BE2C (cell line): Measurements from ENCODE around the gene E2F1.

Source experiments
- DNase-seq: peaks from one replicate; pipeline ENCODE4 v3.0.0-alpha.2; 2020
- H3K27me3 ChIP-seq: fragments of 250-450 bp; sonication (Bioruptor Pico); 2 replicates; pipeline ENCODE4 v1.5.1; 2020; ENCODE audit warnings: mild to moderate bottlenecking
- H3K36me3 ChIP-seq: fragments of 250-450 bp; sonication (Bioruptor Pico); 2 replicates; pipeline ENCODE4 v1.5.1; 2020; ENCODE audit warnings: mild to moderate bottlenecking
- H3K4me1 ChIP-seq: fragments of 250-450 bp; sonication (Bioruptor Pico); 2 replicates; pipeline ENCODE4 v1.5.1; 2020
- H3K4me3 ChIP-seq: 2 replicates; pipeline ENCODE4 v1.5.1; 2011; ENCODE audit warnings: low read depth, low read length
- H3K9me3 ChIP-seq: fragments of 250-450 bp; sonication (Bioruptor Pico); 2 replicates; pipeline ENCODE4 v1.5.1; 2020
- TF ChIP-seq, protein P1 (sequence below): IDR thresholded peaks from 2 replicates; pipeline ENCODE4 v1.5.1; 2012; ENCODE audit warnings: mild to moderate bottlenecking, low read depth, low read length

The E2F1 gene

GRCh38 chr20:33713865-33714367 is 27.7 kb upstream of the E2F1 start:
- TF ChIP-seq, protein P1, sequence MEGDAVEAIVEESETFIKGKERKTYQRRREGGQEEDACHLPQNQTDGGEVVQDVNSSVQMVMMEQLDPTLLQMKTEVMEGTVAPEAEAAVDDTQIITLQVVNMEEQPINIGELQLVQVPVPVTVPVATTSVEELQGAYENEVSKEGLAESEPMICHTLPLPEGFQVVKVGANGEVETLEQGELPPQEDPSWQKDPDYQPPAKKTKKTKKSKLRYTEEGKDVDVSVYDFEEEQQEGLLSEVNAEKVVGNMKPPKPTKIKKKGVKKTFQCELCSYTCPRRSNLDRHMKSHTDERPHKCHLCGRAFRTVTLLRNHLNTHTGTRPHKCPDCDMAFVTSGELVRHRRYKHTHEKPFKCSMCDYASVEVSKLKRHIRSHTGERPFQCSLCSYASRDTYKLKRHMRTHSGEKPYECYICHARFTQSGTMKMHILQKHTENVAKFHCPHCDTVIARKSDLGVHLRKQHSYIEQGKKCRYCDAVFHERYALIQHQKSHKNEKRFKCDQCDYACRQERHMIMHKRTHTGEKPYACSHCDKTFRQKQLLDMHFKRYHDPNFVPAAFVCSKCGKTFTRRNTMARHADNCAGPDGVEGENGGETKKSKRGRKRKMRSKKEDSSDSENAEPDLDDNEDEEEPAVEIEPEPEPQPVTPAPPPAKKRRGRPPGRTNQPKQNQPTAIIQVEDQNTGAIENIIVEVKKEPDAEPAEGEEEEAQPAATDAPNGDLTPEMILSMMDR, result no peak
- no peak for DNase-seq
- H3K27me3 ChIP-seq, result no peaks in the 10 kb centered on the region
- no peaks in the 10 kb centered on the region for H3K4me1 ChIP-seq
- H3K4me3 ChIP-seq, result no peak overlapping the region
- peaks cover 5% of the 10 kb centered on the region for H3K36me3 ChIP-seq
- H3K9me3 ChIP-seq, result no peaks in the 10 kb centered on the region

DNA sequence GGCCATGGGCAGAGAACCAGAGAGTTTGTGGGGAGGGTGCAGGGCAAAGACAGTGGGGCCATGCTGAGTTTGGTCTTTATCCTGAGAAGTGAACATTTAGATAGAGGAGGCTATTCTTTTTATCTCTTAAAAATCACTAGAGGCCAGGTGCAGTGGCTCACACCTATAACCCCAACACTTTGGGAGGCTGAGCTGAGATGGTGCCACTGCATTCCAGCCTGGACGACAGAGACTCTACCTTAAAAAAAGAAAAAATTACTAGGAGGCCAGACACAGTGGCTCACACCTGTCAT is 25.2 kb upstream of the E2F1 start:
- H3K4me1 ChIP-seq, result no peaks in the 10 kb centered on the region
- no peak for DNase-seq
- TF ChIP-seq, protein P1, result no peak
- no peaks in the 10 kb centered on the region for H3K27me3 ChIP-seq
- peaks cover 5% of the 10 kb centered on the region for H3K36me3 ChIP-seq
- no peak overlapping the region for H3K4me3 ChIP-seq
- H3K9me3 ChIP-seq, result no peaks in the 10 kb centered on the region

DNA sequence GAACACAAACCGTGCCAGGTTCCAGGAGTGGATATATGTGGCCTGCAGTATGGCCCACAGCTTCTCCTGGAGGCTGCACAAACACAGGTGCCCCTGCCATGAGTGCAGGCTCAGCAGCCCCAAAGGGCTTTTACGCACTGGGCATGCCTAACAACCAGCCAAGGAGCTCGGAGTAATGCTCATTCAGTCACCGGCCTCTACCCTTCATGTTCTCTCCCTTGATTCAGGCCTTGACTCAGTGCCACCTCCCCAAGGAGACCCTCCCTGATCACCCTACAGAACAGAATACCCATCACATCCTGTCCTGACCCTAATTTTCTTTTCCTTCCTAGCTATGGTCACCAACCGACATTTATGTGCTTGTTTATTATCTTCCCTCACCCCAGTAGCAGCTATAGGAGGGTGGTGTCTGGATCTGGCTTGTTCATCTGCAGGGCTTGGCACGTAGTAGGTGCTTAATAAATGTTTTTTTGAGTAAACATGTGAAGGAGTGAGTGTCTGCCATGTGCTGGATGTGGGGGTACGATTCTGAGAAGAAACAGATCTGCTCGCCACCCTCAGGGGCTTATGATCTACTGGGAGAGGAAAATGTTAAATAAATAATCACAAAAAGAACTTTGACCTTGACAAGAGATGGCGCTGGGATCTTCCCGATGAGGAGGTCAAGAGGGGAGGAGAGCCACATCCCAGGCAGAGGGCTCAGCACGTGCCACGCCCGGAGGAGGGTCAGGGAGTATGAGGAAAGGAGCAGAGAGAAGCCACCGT is 24.7 kb upstream of the E2F1 start:
- no peak for DNase-seq
- Histone ChIP-seq H3K27me3 (no peaks in the 10 kb centered on the region), H3K4me3 (no peak overlapping the region), H3K9me3 (no peaks in the 10 kb centered on the region), H3K4me1 (no peaks in the 10 kb centered on the region), H3K36me3 (peaks cover 5% of the 10 kb centered on the region)
- TF ChIP-seq, protein P1, result no peak

- peaks cover 5% of the 10 kb centered on the region for H3K36me3 ChIP-seq
These were observed 23.8 kb upstream of the E2F1 start for GRCh38 chr20:33709905-33710541.

DNA sequence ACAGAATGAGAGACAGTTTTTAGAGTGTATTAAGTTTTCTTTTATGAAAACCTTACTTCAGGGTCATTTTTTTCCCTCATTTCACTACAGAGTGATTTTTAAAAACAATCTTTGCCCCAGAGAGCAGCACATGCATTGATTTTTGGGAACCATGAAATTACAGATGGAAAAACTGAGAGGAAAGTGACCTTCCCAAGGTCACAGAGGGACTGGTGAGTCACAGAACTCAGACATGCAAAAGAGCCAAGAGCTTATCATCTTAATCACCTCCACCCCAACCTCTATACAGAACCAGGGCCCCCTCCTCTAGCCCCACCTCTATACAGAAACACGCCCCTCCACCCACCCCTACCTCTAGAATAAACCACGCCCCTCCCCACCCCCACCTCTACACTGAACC is 23.2 kb upstream of the E2F1 start:
- TF ChIP-seq, protein P1, result no peak
- no peak for DNase-seq

More at GRCh38 chr20:33709905-33710541, 23.8 kb upstream of the E2F1 start:
- Histone ChIP-seq H3K4me1 (no peaks in the 10 kb centered on the region), H3K4me3 (no peak overlapping the region), H3K27me3 (no peaks in the 10 kb centered on the region), H3K9me3 (no peaks in the 10 kb centered on the region)
- TF ChIP-seq, protein P1, result no peak
- no peak for DNase-seq

GRCh38 chr20:33707668-33708067 is 21.5 kb upstream of the E2F1 start:
- no peak for DNase-seq
- H3K4me3 ChIP-seq, result no peak overlapping the region
- TF ChIP-seq, protein P1, result no peak
- H3K36me3 ChIP-seq, result no peaks in the 10 kb centered on the region
- H3K27me3 ChIP-seq, result no peaks in the 10 kb centered on the region
- H3K9me3 ChIP-seq, result no peaks in the 10 kb centered on the region
- peaks cover 8% of the 10 kb centered on the region for H3K4me1 ChIP-seq

More for the DNA sequence above, 23.2 kb upstream of the E2F1 start:
- Histone ChIP-seq H3K36me3 (peaks cover 5% of the 10 kb centered on the region), H3K9me3 (no peaks in the 10 kb centered on the region), H3K4me3 (no peak overlapping the region), H3K27me3 (no peaks in the 10 kb centered on the region), H3K4me1 (no peaks in the 10 kb centered on the region)
